H7 (cell line): Measurements from ENCODE around the gene TLX1. TPM values are rescaled to one million over a fixed set of nuclear protein-coding genes. Genes with fewer than 3 reads are reported as not detected.

ENCODE experiments used
- DNase-seq: peaks from one replicate; pipeline ENCODE4 v3.0.0; 2012
- H3K27me3 ChIP-seq: 2 replicates; pipeline ENCODE4 v1.6.0; 2011; ENCODE audit warnings: mild to moderate bottlenecking, low read length; ENCODE audit not compliant: control insufficient read depth, insufficient read depth
- H3K36me3 ChIP-seq: replicated peaks from 2 replicates; pipeline ENCODE4 v1.5.1; 2011; ENCODE audit warnings: low read length; ENCODE audit not compliant: control insufficient read depth, insufficient read depth
- H3K4me3 ChIP-seq: 2 replicates; pipeline ENCODE4 v1.5.1; 2011; ENCODE audit warnings: low read depth, mild to moderate bottlenecking, control low read depth, low read length, moderate library complexity; ENCODE audit not compliant: insufficient read depth
- total RNA-seq: library from RNA; depleted of rRNA; stranded (reverse); fragments of >200 nt; shearing (Covaris generic); gene quantifications from 2 replicates; pipeline ENCODE4 v1.2.3, GENCODE V29; 2014

The TLX1 gene
- total RNA-seq, 1 experiment from 2014 or later: not detected

GRCh38 chr10:101121654-101122031 lies 9.5 kb upstream of the TLX1 start:
- H3K27me3 ChIP-seq: peaks cover 84% of the 10 kb centered on the region
- H3K4me3 ChIP-seq: no peak overlapping the region
- H3K36me3 ChIP-seq: no peaks in the 10 kb centered on the region
- DNase-seq: peak; percentile 75

GRCh38 chr10:101122270-101123084 lies 8.6 kb upstream of the TLX1 start:
- no peak overlapping the region for H3K4me3 ChIP-seq
- H3K36me3 ChIP-seq: no peaks in the 10 kb centered on the region
- peaks cover 92% of the 10 kb centered on the region for H3K27me3 ChIP-seq
- no peak for DNase-seq

GRCh38 chr10:101123085-101123814 lies 7.8 kb upstream of the TLX1 start:
- DNase-seq: peak; percentile 81

GRCh38 chr10:101123815-101124617 lies 7.1 kb upstream of the TLX1 start:
- no peak for DNase-seq
- Histone ChIP-seq H3K4me3 (no peak overlapping the region), H3K27me3 (peaks cover 100% of the 10 kb centered on the region), H3K36me3 (no peaks in the 10 kb centered on the region)

More at GRCh38 chr10:101123085-101123814, 7.8 kb upstream of the TLX1 start:
- H3K27me3 ChIP-seq: peaks cover 97% of the 10 kb centered on the region
- H3K4me3 ChIP-seq: 0 out of 2 replicates have a peak overlapping the region, but pooled peaks have one; percentile 5
- no peaks in the 10 kb centered on the region for H3K36me3 ChIP-seq

- H3K36me3 ChIP-seq: no peaks in the 10 kb centered on the region
- no peak for DNase-seq
- H3K4me3 ChIP-seq: no peak overlapping the region
- H3K27me3 ChIP-seq: peaks cover 99% of the 10 kb centered on the region
Measured at GRCh38 chr10:101124933-101125332, 6.2 kb upstream of the TLX1 start.

GRCh38 chr10:101126684-101127628 lies 4.1 kb upstream of the TLX1 start:
- DNase-seq: peak; percentile 65
- Histone ChIP-seq H3K27me3 (peaks cover 99% of the 10 kb centered on the region), H3K4me3 (no peak overlapping the region), H3K36me3 (no peaks in the 10 kb centered on the region)

- Histone ChIP-seq H3K27me3 (peaks cover 99% of the 10 kb centered on the region), H3K36me3 (no peaks in the 10 kb centered on the region), H3K4me3 (no peak overlapping the region)
- no peak for DNase-seq
Measured at GRCh38 chr10:101130141-101130540, 959 bp upstream of the TLX1 start.

GRCh38 chr10:101131962-101132635 lies 999 bp downstream of the TLX1 start:
- Histone ChIP-seq H3K4me3 (no peak overlapping the region), H3K27me3 (peaks cover 99% of the 10 kb centered on the region), H3K36me3 (no peaks in the 10 kb centered on the region)
- peak; percentile 81 for DNase-seq

- H3K36me3 ChIP-seq: no peaks in the 10 kb centered on the region
- H3K27me3 ChIP-seq: peaks cover 99% of the 10 kb centered on the region
- no peak overlapping the region for H3K4me3 ChIP-seq
- peak; percentile 73 for DNase-seq
Measured at GRCh38 chr10:101132636-101133473, 1.8 kb downstream of the TLX1 start.

- H3K4me3 ChIP-seq: no peak overlapping the region
- peaks cover 99% of the 10 kb centered on the region for H3K27me3 ChIP-seq
- peak; percentile 84 for DNase-seq
- no peaks in the 10 kb centered on the region for H3K36me3 ChIP-seq
Measured at GRCh38 chr10:101133489-101134298, 2.6 kb downstream of the TLX1 start.

- Histone ChIP-seq H3K4me3 (no peak overlapping the region), H3K36me3 (no peaks in the 10 kb centered on the region)
Measured at GRCh38 chr10:101134299-101135127, 3.4 kb downstream of the TLX1 start.

More at GRCh38 chr10:101134299-101135127, 3.4 kb downstream of the TLX1 start:
- H3K27me3 ChIP-seq: peaks cover 100% of the 10 kb centered on the region
- peak; percentile 74 for DNase-seq
